ENCODE data around the gene AKAP13.
"Not testable (repeated sequence)": the region's sequence is repeated elsewhere in the genome, so short reads cannot be mapped to it uniquely, and the experiment has no call there.

GRCh38 chr15:85342163-85342562 lies 38.2 kb upstream of the AKAP13 start:
- not testable (repeated sequence) for TF ChIP-seq POLR2AphosphoS5, POLR2A, CTCF (IDR thresholded peaks at IDR 0.05)
